DOHH2 (cell line): ENCODE measurements around the gene ACADM.
A peak's percentile ranks its signal among the peaks of the same experiment; 100 is the strongest.

Experiments
- H3F3A ChIP-seq: fragments of 200-600 bp; sonication (generic), shearing (Covaris generic); 2 replicates; pipeline ENCODE4 v1.6.0; 2016; ENCODE audit warnings: antibody characterized with exemption, mild to moderate bottlenecking; ENCODE audit not compliant: control insufficient read depth, insufficient read depth
- H3K27ac ChIP-seq: fragments of 200-600 bp; sonication (generic); 2 replicates; pipeline ENCODE4 v1.5.1; 2014; ENCODE audit warnings: low read depth, mild to moderate bottlenecking, low read length, moderate library complexity
- H3K27me3 ChIP-seq: fragments of 200-600 bp; sonication (generic); 2 replicates; pipeline ENCODE4 v1.6.1; 2014; ENCODE audit warnings: mild to moderate bottlenecking, low read length, mixed read lengths; ENCODE audit not compliant: control insufficient read depth
- H3K36me3 ChIP-seq: fragments of 200-600 bp; sonication (generic); 2 replicates; pipeline ENCODE4 v1.6.1; 2014; ENCODE audit warnings: mild to moderate bottlenecking, low read length, moderate library complexity, mixed read lengths; ENCODE audit not compliant: control insufficient read depth
- H3K4me1 ChIP-seq: fragments of 200-600 bp; sonication (generic); 2 replicates; pipeline ENCODE4 v1.6.1; 2014; ENCODE audit warnings: mild to moderate bottlenecking, low read length, mixed read lengths; ENCODE audit not compliant: control insufficient read depth
- H3K4me2 ChIP-seq: fragments of 200-600 bp; sonication (generic); 2 replicates; pipeline ENCODE4 v1.6.0; 2014; ENCODE audit warnings: mild to moderate bottlenecking, low read length, moderate library complexity
- H3K4me3 ChIP-seq: fragments of 200-600 bp; sonication (generic); 2 replicates; pipeline ENCODE4 v1.5.1; 2014; ENCODE audit warnings: mild to moderate bottlenecking, low read length, mixed read lengths
- H3K79me2 ChIP-seq: fragments of 200-600 bp; sonication (generic); 2 replicates; pipeline ENCODE4 v1.6.1; 2014; ENCODE audit warnings: mild to moderate bottlenecking, low read length, mixed read lengths; ENCODE audit not compliant: control insufficient read depth
- H3K9me2 ChIP-seq: fragments of 200-600 bp; sonication (generic); replicated peaks from 2 replicates; pipeline ENCODE4 v1.6.1; 2014; ENCODE audit warnings: mild to moderate bottlenecking, low read length, mixed read lengths; ENCODE audit not compliant: control insufficient read depth
- H3K9me3 ChIP-seq: fragments of 200-600 bp; sonication (generic); 2 replicates; pipeline ENCODE4 v1.6.1; 2014; ENCODE audit warnings: antibody characterized with exemption, low read length, mixed read lengths; ENCODE audit not compliant: control insufficient read depth, insufficient read depth
- H4K20me1 ChIP-seq: fragments of 200-600 bp; sonication (generic); 2 replicates; pipeline ENCODE4 v1.6.0; 2014; ENCODE audit warnings: low read depth, mild to moderate bottlenecking, antibody characterized with exemption, low read length, moderate library complexity; ENCODE audit not compliant: control insufficient read depth, insufficient read depth
- CTCF ChIP-seq: fragments of 200-600 bp; sonication (generic); IDR thresholded peaks from one replicate; pipeline ENCODE4 v1.5.1; 2014; ENCODE audit warnings: antibody characterized with exemption, mild to moderate bottlenecking, low read depth, low read length; ENCODE audit not compliant: poor library complexity, severe bottlenecking
- EZH2phosphoT487 ChIP-seq: fragments of 200-600 bp; sonication (generic); IDR thresholded peaks from 2 replicates; pipeline ENCODE4 v1.6.1; 2017; ENCODE audit warnings: borderline replicate concordance, mild to moderate bottlenecking, antibody characterized with exemption, low read length, moderate library complexity, mixed read lengths

ACADM gene

DNA sequence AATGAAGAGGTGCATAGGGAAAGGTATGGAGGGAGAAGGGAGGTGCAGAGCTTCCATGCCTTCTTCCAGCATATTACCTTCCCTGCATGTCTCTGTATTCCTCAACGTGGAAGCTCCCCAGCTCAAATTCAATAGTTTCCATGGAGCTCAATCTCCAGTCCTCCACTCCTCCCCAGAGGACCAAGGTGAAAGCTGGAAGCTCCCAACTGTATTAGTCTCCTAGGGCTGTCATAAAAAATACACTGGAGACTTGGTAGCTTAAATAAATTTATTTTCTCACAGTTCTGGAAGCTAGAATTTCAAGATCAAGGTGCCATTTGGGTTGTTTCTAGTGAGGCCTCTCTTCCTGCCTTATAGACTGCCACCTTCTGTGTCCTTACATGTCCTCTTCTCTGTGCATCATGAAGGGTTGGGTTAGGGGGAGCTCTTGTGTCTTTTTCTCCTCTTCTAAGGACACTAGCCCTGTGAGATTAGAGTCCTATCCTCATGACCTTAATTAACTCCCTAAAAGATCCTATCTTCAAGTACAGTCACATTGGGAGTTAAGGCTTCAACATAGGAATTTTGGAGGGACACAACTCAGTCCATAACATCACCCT is 39.6 kb downstream of the ACADM start:
- H3K36me3 ChIP-seq: peaks cover 37% of the 10 kb centered on the region
- no peaks in the 10 kb centered on the region for H3K27me3 ChIP-seq
- H3K4me3 ChIP-seq: no peak overlapping the region
- no peaks in the 10 kb centered on the region; the same call in 1 of the 2 replicates for H4K20me1 ChIP-seq
- peaks cover 17% of the 10 kb centered on the region for H3F3A ChIP-seq
- no peak overlapping the region for H3K27ac ChIP-seq
- no peaks in the 10 kb centered on the region for H3K4me1 ChIP-seq
- TF ChIP-seq EZH2phosphoT487 (no peak), CTCF (peak; percentile 28)
- H3K9me3 ChIP-seq: no peaks in the 10 kb centered on the region
- no peak overlapping the region for H3K4me2 ChIP-seq
- H3K9me2 ChIP-seq: no peaks in the 10 kb centered on the region
- H3K79me2 ChIP-seq: no peaks in the 10 kb centered on the region

GRCh38 chr1:75765697-75766355 is 41.3 kb downstream of the ACADM start:
- no peak for TF ChIP-seq CTCF
- no peak for TF ChIP-seq EZH2phosphoT487
- H4K20me1 ChIP-seq: no peaks in the 10 kb centered on the region
- H3K9me3 ChIP-seq: no peaks in the 10 kb centered on the region
- H3K4me3 ChIP-seq: no peak overlapping the region
- peaks cover 32% of the 10 kb centered on the region for H3K36me3 ChIP-seq
- H3K27me3 ChIP-seq: no peaks in the 10 kb centered on the region
- no peak overlapping the region for H3K27ac ChIP-seq
- no peaks in the 10 kb centered on the region for H3K4me1 ChIP-seq
- peaks cover 13% of the 10 kb centered on the region for H3F3A ChIP-seq
- no peaks in the 10 kb centered on the region for H3K79me2 ChIP-seq
- no peak overlapping the region for H3K4me2 ChIP-seq
- no peaks in the 10 kb centered on the region for H3K9me2 ChIP-seq

DNA sequence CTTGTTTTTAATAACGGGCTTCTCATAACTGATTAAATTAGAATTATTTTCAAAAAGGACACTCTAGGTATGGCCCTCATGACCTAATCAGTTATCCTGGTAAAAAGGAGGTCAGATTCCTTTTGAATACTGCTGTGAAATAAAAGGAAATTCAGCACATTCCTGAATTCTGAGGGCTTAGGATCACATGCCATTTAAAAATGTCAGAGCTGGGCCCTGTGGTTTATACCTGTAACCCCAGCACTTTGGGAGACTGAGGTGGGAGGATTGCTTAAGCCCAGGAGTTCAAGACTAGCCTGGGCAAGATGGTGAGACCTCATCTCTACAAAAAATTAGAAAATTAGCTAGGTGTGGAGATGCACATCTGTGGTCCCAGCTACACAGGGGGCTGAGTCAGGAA is 43.5 kb downstream of the ACADM start:
- no peak overlapping the region for H3K4me2 ChIP-seq
- no peaks in the 10 kb centered on the region for H3K4me1 ChIP-seq
- no peaks in the 10 kb centered on the region for H3K9me2 ChIP-seq
- H3K36me3 ChIP-seq: peaks cover 12% of the 10 kb centered on the region
- TF ChIP-seq CTCF (no peak), EZH2phosphoT487 (no peak)
- H3K27ac ChIP-seq: no peak overlapping the region
- H3K79me2 ChIP-seq: no peaks in the 10 kb centered on the region
- H3K27me3 ChIP-seq: no peaks in the 10 kb centered on the region
- no peak overlapping the region for H3K4me3 ChIP-seq
- no peaks in the 10 kb centered on the region for H4K20me1 ChIP-seq
- no peaks in the 10 kb centered on the region for H3K9me3 ChIP-seq
- peaks cover 3% of the 10 kb centered on the region; the same call in 1 of the 2 replicates for H3F3A ChIP-seq
